Measurements from ENCODE around the gene RAB22A.

- no peak for TF ChIP-seq MAFK (IDR thresholded peaks at IDR 0.05; ENCODE audit: low read depth, low read length)
- no peak for TF ChIP-seq FOS (IDR thresholded peaks at IDR 0.05; ENCODE audit: low read depth, low read length)
- no peak for TF ChIP-seq POLR2A (IDR thresholded peaks at IDR 0.05; ENCODE audit: low read depth, low read length)
- no peak for TF ChIP-seq CTCF (conservative IDR thresholded peaks at IDR 0.05; ENCODE audit: low read depth, low read length)
- TF ChIP-seq CHD1 (IDR thresholded peaks at IDR 0.05; ENCODE audit: low read depth, low read length), result no peak
- TF ChIP-seq RFX5 (IDR thresholded peaks at IDR 0.05; ENCODE audit: low read depth, low read length), result no peak
- no peak for TF ChIP-seq CEBPB (IDR thresholded peaks at IDR 0.05; ENCODE audit: low read depth, low read length)
- no peak for TF ChIP-seq USF2 (IDR thresholded peaks at IDR 0.05; ENCODE audit: low read depth, low read length)
- no peak for TF ChIP-seq RAD21 (IDR thresholded peaks at IDR 0.05; ENCODE audit: low read length)
- no peak for TF ChIP-seq MXI1 (IDR thresholded peaks at IDR 0.05; ENCODE audit: borderline replicate concordance, low read depth, low read length)
- no peak for TF ChIP-seq SMC3 (IDR thresholded peaks at IDR 0.05; ENCODE audit: low read depth, low read length)
- no peak for TF ChIP-seq MAZ (IDR thresholded peaks at IDR 0.05; ENCODE audit: borderline replicate concordance, low read depth, low read length)
Observed at GRCh38 chr20:58384821-58385220, 75.3 kb downstream of the RAB22A start.

All from IMR-90 (cell line).